ENCODE measurements around the gene PHF23.

DNA sequence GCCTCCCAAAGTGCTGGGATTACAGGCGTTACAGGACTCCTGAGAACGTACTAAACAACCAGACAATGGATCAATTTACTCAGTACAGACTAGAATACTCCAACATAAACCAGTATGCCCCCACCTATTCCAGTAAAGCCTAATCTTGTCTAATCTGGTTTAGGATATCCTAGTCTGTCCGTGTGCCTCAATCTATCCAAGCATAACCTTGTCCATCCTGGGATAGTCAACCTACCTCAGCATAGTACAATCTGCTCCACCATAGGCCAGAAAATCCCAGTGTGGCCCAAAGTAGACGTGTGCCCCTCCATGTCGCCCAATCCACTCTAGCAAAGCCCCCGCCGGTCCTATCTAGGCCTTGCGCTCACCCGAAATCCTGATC, 5.6 kb downstream of the PHF23 start:
- TF ChIP-seq, protein P1, sequence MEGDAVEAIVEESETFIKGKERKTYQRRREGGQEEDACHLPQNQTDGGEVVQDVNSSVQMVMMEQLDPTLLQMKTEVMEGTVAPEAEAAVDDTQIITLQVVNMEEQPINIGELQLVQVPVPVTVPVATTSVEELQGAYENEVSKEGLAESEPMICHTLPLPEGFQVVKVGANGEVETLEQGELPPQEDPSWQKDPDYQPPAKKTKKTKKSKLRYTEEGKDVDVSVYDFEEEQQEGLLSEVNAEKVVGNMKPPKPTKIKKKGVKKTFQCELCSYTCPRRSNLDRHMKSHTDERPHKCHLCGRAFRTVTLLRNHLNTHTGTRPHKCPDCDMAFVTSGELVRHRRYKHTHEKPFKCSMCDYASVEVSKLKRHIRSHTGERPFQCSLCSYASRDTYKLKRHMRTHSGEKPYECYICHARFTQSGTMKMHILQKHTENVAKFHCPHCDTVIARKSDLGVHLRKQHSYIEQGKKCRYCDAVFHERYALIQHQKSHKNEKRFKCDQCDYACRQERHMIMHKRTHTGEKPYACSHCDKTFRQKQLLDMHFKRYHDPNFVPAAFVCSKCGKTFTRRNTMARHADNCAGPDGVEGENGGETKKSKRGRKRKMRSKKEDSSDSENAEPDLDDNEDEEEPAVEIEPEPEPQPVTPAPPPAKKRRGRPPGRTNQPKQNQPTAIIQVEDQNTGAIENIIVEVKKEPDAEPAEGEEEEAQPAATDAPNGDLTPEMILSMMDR (IDR thresholded peaks at IDR 0.05) = no peak
- no peak for TF ChIP-seq POLR2A (IDR thresholded peaks at IDR 0.05)
